SIG-M5 (cell line): ENCODE data around the gene MYO9B.
"Not testable (repeated sequence)": the region's sequence is repeated elsewhere in the genome, so short reads cannot be mapped to it uniquely, and the experiment has no call there.

Source experiments
- DNase-seq: peaks from one replicate; lab custom pipeline; 2025; lab: John Stamatoyannopoulos, UW

MYO9B gene

DNA sequence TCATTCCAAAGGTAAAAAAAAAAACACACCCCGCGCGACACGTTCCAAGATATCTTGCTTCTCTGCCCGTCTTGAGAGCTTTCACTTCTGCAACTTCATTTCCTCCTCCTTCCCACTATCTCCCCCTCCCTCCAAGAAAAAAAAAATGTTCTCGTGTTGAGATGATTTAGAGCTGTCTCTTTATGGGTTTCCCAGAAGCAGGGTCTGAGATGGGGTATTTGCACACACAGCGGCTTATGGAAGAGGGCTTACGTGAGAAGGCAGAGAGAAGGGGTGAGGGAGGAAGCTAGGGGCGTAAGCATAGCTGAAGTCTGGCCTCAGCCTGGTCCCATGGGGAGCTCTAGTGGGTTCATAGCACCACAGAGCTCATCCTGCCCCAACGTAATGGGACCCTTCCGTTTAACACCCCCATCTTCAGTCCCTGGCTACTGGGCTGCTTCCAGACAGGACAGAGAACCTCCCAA lies 108.3 kb downstream of the MYO9B start:
- no peak for DNase-seq

- no peak for DNase-seq
Measured at GRCh38 chr19:17184371-17184841, 108.8 kb downstream of the MYO9B start.

- no peak for DNase-seq
Measured at GRCh38 chr19:17185590-17185989, 110.0 kb downstream of the MYO9B start.

GRCh38 chr19:17191736-17192135 lies 116.2 kb downstream of the MYO9B start:
- DNase-seq, result not testable (repeated sequence)

DNA sequence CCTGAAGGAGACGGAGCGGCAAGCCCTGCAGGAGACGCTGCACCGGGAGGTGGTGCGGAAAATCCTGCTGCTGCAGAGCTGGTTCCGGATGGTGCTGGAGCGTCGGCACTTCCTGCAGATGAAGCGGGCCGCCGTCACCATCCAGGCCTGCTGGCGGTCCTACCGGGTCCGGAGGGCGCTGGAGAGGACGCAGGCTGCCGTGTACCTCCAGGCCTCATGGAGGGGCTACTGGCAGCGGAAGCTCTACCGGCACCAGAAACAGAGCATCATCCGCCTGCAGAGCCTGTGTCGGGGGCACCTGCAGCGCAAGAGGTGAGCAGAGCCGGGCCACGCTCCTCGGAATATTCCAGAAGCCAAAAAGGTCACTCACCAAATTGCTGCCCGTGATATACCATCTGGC lies 117.2 kb downstream of the MYO9B start:
- no peak for DNase-seq

DNA sequence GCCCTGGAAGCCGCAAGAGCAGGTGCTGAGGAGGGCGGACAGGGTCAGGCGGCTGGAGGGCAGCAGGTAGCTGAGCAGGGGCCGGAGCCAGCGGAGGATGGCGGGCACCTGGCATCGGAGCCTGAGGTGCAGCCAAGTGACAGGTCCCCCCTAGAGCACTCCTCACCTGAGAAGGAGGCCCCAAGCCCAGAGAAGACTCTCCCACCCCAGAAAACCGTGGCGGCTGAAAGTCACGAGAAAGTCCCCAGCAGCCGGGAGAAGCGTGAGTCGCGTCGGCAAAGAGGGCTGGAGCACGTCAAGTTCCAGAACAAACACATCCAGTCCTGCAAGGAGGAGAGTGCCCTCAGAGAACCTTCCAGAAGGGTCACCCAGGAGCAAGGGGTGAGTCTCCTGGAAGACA lies 119.0 kb downstream of the MYO9B start:
- no peak for DNase-seq

DNA sequence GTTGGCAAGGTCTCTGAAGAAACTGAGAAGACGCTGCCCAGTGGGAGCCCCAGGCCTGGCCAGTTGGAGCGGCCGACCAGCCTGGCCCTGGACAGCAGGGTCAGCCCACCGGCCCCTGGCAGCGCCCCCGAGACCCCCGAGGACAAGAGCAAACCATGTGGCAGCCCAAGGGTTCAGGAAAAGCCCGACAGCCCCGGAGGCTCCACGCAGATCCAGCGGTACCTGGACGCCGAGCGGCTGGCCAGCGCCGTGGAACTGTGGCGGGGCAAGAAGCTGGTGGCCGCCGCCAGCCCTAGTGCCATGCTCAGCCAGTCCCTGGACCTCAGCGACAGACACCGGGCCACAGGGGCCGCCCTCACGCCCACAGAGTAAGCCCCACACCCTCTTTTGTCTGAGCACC lies 119.5 kb downstream of the MYO9B start:
- DNase-seq, result no peak

DNA sequence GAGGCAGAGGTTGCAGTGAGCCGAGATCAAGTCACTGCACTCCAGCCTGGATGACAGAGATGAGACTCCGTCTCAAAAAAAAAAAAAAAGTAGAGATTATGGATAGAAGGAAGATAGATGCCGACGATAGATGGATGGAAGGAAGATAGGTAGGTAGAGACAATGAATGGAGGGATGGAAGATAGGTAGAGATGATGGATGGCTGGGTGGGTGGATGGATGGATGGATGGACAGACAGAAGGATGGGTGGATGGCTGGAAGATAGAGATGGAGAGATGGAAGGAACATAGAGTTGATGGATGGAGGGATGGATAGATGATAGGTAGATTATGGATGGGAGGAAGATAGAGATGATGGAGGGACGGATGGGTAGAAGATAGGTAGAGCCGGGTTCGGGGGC lies 121.0 kb downstream of the MYO9B start:
- no peak for DNase-seq

DNA sequence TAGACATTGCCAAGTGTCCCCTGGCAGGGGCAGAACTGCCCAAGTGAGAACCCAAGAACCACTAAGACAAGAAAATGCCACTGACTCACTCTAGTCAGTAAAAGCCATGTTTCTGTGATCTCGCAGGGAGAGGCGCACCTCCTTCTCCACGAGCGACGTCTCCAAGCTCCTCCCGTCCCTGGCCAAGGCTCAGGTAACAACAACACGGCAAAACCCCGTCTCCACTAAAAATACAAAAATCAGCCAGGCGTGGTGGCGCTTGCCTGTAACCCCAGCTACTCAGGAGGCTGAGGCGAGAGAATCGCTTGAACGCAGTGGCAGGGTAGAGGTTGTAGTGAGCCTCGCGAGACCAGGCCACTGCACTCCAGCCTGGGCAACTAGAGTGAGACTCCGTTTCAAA lies 122.1 kb downstream of the MYO9B start:
- DNase-seq, result no peak

GRCh38 chr19:17200408-17201079 lies 125.0 kb downstream of the MYO9B start:
- DNase-seq, result no peak

- DNase-seq, result no peak
Measured at GRCh38 chr19:17202249-17202648, 126.7 kb downstream of the MYO9B start.

GRCh38 chr19:17202713-17203112 lies 127.1 kb downstream of the MYO9B start:
- no peak for DNase-seq

GRCh38 chr19:17205237-17206140 lies 129.9 kb downstream of the MYO9B start:
- DNase-seq, result no peak

GRCh38 chr19:17206736-17207581 lies 131.4 kb downstream of the MYO9B start:
- no peak for DNase-seq

- DNase-seq, result no peak
Measured at GRCh38 chr19:17209126-17210036, 133.8 kb downstream of the MYO9B start.

GRCh38 chr19:17210296-17210695 lies 134.7 kb downstream of the MYO9B start:
- no peak for DNase-seq

DNA sequence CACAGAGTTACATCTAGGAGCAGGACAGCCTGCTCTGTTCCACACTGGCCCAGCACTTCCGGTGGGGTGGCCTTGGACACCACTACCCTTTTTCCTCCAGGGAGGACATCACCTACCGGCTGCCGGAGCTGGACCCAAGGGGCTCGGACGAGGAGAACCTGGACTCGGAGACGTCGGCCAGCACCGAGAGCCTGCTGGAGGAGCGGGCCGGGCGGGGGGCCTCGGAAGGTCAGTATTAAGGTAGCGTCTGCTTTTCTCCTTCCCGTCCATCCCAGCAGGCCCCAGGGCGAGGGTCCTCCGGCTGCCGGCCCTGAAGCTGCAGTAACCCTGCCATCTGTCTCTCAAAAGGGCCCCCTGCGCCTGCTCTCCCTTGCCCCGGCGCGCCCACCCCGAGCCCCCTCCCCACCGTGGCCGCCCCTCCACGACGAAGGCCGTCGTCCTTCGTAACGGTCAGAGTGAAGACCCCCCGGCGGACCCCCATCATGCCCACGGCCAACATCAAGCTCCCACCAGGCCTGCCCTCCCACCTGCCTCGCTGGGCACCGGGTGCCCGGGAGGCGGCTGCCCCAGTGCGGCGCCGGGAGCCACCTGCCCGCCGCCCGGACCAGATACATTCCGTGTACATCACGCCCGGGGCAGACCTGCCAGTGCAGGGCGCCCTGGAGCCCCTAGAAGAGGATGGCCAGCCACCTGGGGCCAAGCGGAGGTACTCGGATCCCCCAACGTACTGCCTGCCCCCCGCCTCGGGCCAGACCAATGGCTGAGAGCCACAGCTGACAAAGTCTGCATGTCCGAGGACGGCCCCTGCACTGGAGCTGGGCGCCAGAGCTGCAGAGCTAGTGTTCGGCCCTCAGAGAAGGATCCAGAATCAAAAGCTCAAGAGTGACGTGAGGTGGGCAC lies 136.2 kb downstream of the MYO9B start:
- DNase-seq, result no peak

- no peak for DNase-seq
Measured at GRCh38 chr19:17213334-17213733, 137.8 kb downstream of the MYO9B start.

- no peak for DNase-seq
Measured at GRCh38 chr19:17214508-17215126, 139.0 kb downstream of the MYO9B start.
